H1 (cell line): ENCODE measurements around the gene INPP4B. TPM values are rescaled to one million over a fixed set of nuclear protein-coding genes. Genes with fewer than 3 reads are reported as not detected.

Experiments
- CTCF ChIA-PET: fragments of 300-600 bp; sonication (Branson Sonifier 250); formaldehyde crosslinking; loops from one replicate; lab custom pipeline; 2021; ENCODE audit not compliant: partially characterized antibody; lab: Charles Lee
- POLR2A ChIA-PET: fragments of 300-600 bp; sonication (Branson Sonifier 250); formaldehyde crosslinking; loops from one replicate; lab custom pipeline; 2021; ENCODE audit warnings: inconsistent platforms; ENCODE audit not compliant: partially characterized antibody; lab: Charles Lee
- DNase-seq, 2 experiments: peaks; one replicate each; pipeline versions ENCODE4 v3.0.0 to v3.0.0-alpha.2; 2010 to 2022; ENCODE audit warnings: low spot score in 2 of 2, low read depth in 1 of 2, mixed read lengths in 1 of 2
- FAIRE-seq: peaks from 2 replicates; lab custom pipeline; 2011; peaks lifted over from hg19 to GRCh38; lab: Jason Lieb, UNC
- H2AFZ ChIP-seq: 2 replicates; pipeline ENCODE4 v1.8.1; 2012; ENCODE audit warnings: low read length, inconsistent platforms
- H2AK5ac ChIP-seq: 2 replicates; pipeline ENCODE4 v1.6.1; 2013; ENCODE audit warnings: low read depth, low read length
- H2BK120ac ChIP-seq: replicated peaks from 2 replicates; pipeline ENCODE3; 2013; ENCODE audit warnings: low read depth, low read length, inconsistent platforms
- H2BK12ac ChIP-seq: 2 replicates; pipeline ENCODE4 v1.6.1; 2013; ENCODE audit warnings: low read depth, low read length
- H2BK15ac ChIP-seq: 2 replicates; pipeline ENCODE4 v1.6.1; 2013; ENCODE audit warnings: low read length
- H2BK20ac ChIP-seq: 2 replicates; pipeline ENCODE4 v1.6.1; 2013; ENCODE audit warnings: low read length
- H2BK5ac ChIP-seq: 2 replicates; pipeline ENCODE4 v1.6.1; 2013; ENCODE audit warnings: low read depth, low read length
- H3K14ac ChIP-seq: 2 replicates; pipeline ENCODE4 v1.6.1; 2013; ENCODE audit warnings: inconsistent platforms; ENCODE audit not compliant: insufficient read length
- H3K18ac ChIP-seq: 2 replicates; pipeline ENCODE4 v1.6.1; 2013; ENCODE audit warnings: low read length; ENCODE audit errors: extremely low read depth
- H3K23ac ChIP-seq: 2 replicates; pipeline ENCODE4 v1.6.1; 2013; ENCODE audit warnings: inconsistent platforms; ENCODE audit not compliant: insufficient read length
- H3K23me2 ChIP-seq: 2 replicates; pipeline ENCODE4 v1.6.1; 2013; ENCODE audit warnings: low read depth, low read length
- H3K27ac ChIP-seq: 2 replicates; pipeline ENCODE4 v1.6.1; 2011; ENCODE audit warnings: low read depth, low read length, inconsistent platforms
- H3K27me3 ChIP-seq, 4 experiments: replicated peaks in 1 of 4; 1 replicate in 1 of 4; 2 replicates in 3 of 4; pipeline versions ENCODE4 v1.6.1 to v1.8.1; 2011 to 2013; ENCODE audit warnings: low read length in 3 of 4, mild to moderate bottlenecking in 3 of 4, inconsistent platforms in 2 of 4, mixed read lengths in 2 of 4, moderate library complexity in 1 of 4; ENCODE audit not compliant: control insufficient read depth in 3 of 4, insufficient read depth in 3 of 4; ENCODE audit errors: extremely low read depth in 1 of 4
- H3K36me3 ChIP-seq, 4 experiments: 2 replicates each; pipeline versions ENCODE4 v1.6.1 to v1.8.1; 2011 to 2013; ENCODE audit warnings: mild to moderate bottlenecking in 4 of 4, low read length in 3 of 4, moderate library complexity in 2 of 4, control low read depth in 1 of 4, inconsistent platforms in 1 of 4; ENCODE audit not compliant: insufficient read depth in 4 of 4, control insufficient read depth in 2 of 4
- H3K4ac ChIP-seq: replicated peaks from 2 replicates; pipeline ENCODE3; 2013; ENCODE audit warnings: low read length, low read depth, mixed read lengths, inconsistent platforms; ENCODE audit not compliant: insufficient read length
- H3K4me1 ChIP-seq, 4 experiments: replicated peaks in 1 of 4; 1 replicate in 1 of 4; 2 replicates in 3 of 4; pipeline versions ENCODE4 v1.6.1 to v1.8.1; 2011 to 2013; ENCODE audit warnings: low read length in 3 of 4, inconsistent platforms in 2 of 4, mixed read lengths in 1 of 4; ENCODE audit not compliant: insufficient read depth in 4 of 4, control insufficient read depth in 3 of 4
- H3K4me2 ChIP-seq, 2 experiments: 2 replicates each; pipeline versions ENCODE4 v1.6.1 to v1.8.1; 2011 to 2013; ENCODE audit warnings: low read depth in 2 of 2, low read length in 2 of 2, control low read depth in 1 of 2, inconsistent platforms in 1 of 2, mild to moderate bottlenecking in 1 of 2; ENCODE audit not compliant: insufficient read depth in 1 of 2
- H3K4me3 ChIP-seq, 4 experiments: fragments of 200-600, 300-600 bp in 1 of 4; sonication (generic), shearing (Covaris generic), sonication (Bioruptor Twin) in 1 of 4; 2 replicates each; pipeline versions ENCODE4 v1.5.1 to v1.8.1; 2011 to 2016; ENCODE audit warnings: low read length in 4 of 4, low read depth in 3 of 4, control low read depth in 2 of 4, inconsistent platforms in 2 of 4, mild to moderate bottlenecking in 2 of 4, mixed read lengths in 1 of 4, moderate library complexity in 1 of 4; ENCODE audit not compliant: insufficient read depth in 2 of 4; ENCODE audit errors: extremely low read depth in 1 of 4
- H3K56ac ChIP-seq: replicated peaks from 2 replicates; pipeline ENCODE3; 2013; ENCODE audit warnings: low read depth, mild to moderate bottlenecking, mixed read lengths, low read length, inconsistent platforms; ENCODE audit not compliant: insufficient read length
- H3K79me1 ChIP-seq: 2 replicates; pipeline ENCODE4 v1.6.1; 2013; ENCODE audit warnings: low read depth, low read length, control low read depth
- H3K79me2 ChIP-seq, 2 experiments: 2 replicates each; pipeline versions ENCODE4 v1.6.1 to v1.8.1; 2012 to 2013; ENCODE audit warnings: low read length in 2 of 2, mild to moderate bottlenecking in 2 of 2, inconsistent platforms in 1 of 2; ENCODE audit not compliant: insufficient read depth in 2 of 2, control insufficient read depth in 1 of 2
- H3K9ac ChIP-seq, 4 experiments: replicated peaks in 1 of 4; 1 replicate in 1 of 4; 2 replicates in 3 of 4; pipeline versions ENCODE4 v1.6.1 to v1.8.1; 2011 to 2013; ENCODE audit warnings: low read depth in 3 of 4, low read length in 3 of 4, control low read depth in 2 of 4, mild to moderate bottlenecking in 2 of 4, moderate library complexity in 2 of 4, inconsistent platforms in 1 of 4; ENCODE audit errors: extremely low read depth in 1 of 4
- H3K9me3 ChIP-seq, 2 experiments: 2 replicates each; pipeline versions ENCODE4 v1.6.1 to v1.8.1; 2012 to 2013; ENCODE audit warnings: mild to moderate bottlenecking in 2 of 2, moderate library complexity in 2 of 2, control low read depth in 1 of 2, inconsistent platforms in 1 of 2, low read depth in 1 of 2, low read length in 1 of 2, mixed read lengths in 1 of 2; ENCODE audit not compliant: insufficient read depth in 2 of 2
- H4K20me1 ChIP-seq, 2 experiments: replicated peaks in 1 of 2; 2 replicates each; pipeline versions ENCODE3 to v1.8.1; 2011 to 2013; ENCODE audit warnings: inconsistent platforms in 2 of 2, low read length in 2 of 2, mild to moderate bottlenecking in 1 of 2; ENCODE audit not compliant: insufficient read depth in 2 of 2, control insufficient read depth in 1 of 2
- H4K5ac ChIP-seq: 2 replicates; pipeline ENCODE4 v1.6.1; 2013; ENCODE audit warnings: low read length, low read depth, mixed read lengths, inconsistent platforms; ENCODE audit not compliant: insufficient read length
- H4K8ac ChIP-seq: 2 replicates; pipeline ENCODE4 v1.8.0; 2013; ENCODE audit warnings: mild to moderate bottlenecking, moderate library complexity, low read length, inconsistent platforms; ENCODE audit not compliant: insufficient read depth; ENCODE audit errors: extremely low read depth
- H4K91ac ChIP-seq: replicated peaks from 2 replicates; pipeline ENCODE3; 2013; ENCODE audit warnings: low read length, mixed read lengths, inconsistent platforms; ENCODE audit not compliant: insufficient read length
- CBX5 ChIP-seq: fragments of 300-800, 300-1000 bp; sonication (generic); IDR thresholded peaks from 2 replicates; pipeline ENCODE4 v1.7.1; 2016; ENCODE audit warnings: antibody characterized with exemption, low read length, low read depth
- CTCF ChIP-seq, 3 experiments: IDR thresholded peaks; 1 replicate in 2 of 3; 2 replicates in 1 of 3; pipeline versions ENCODE4 v1.5.1 to v1.6.1; 2011; ENCODE audit warnings: low read length in 3 of 3, mild to moderate bottlenecking in 3 of 3, inconsistent platforms in 2 of 3, low read depth in 1 of 3, moderate library complexity in 1 of 3; ENCODE audit not compliant: insufficient read depth in 1 of 3; ENCODE audit errors: control extremely low read depth in 1 of 3
- GABPA ChIP-seq: IDR thresholded peaks from 2 replicates; pipeline ENCODE4 v1.6.1; 2011; ENCODE audit warnings: mild to moderate bottlenecking, low read length, moderate library complexity, borderline replicate concordance; ENCODE audit not compliant: insufficient read depth
- JUN ChIP-seq: IDR thresholded peaks from 2 replicates; pipeline ENCODE4 v1.6.1; 2011; ENCODE audit warnings: low read depth, mild to moderate bottlenecking, improper control_type of control experiment, low read length
- RAD21 ChIP-seq, 2 experiments: IDR thresholded peaks in 1 of 2; conservative IDR thresholded peaks in 1 of 2; 2 replicates each; pipeline ENCODE4 v1.6.1; 2011; ENCODE audit warnings: low read depth in 2 of 2, low read length in 2 of 2, improper control_type of control experiment in 1 of 2, inconsistent platforms in 1 of 2, mild to moderate bottlenecking in 1 of 2, moderate library complexity in 1 of 2
- SAP30 ChIP-seq: fragments of 300-600 bp; sonication (generic); IDR thresholded peaks from 2 replicates; pipeline ENCODE4 v1.7.1; 2012; ENCODE audit warnings: low read length, moderate library complexity, mild to moderate bottlenecking, inconsistent platforms; ENCODE audit not compliant: insufficient read depth, insufficient replicate concordance
- SUZ12 ChIP-seq: fragments of 200-600 bp; sonication (generic); IDR thresholded peaks from 2 replicates; pipeline ENCODE4 v1.6.1; 2012; ENCODE audit warnings: mild to moderate bottlenecking, inconsistent platforms, low read length, moderate library complexity, mixed read lengths
- WGBS, 2 experiments: shearing (Covaris generic) in 1 of 2; methylation state at CpG; one replicate each; pipeline versions ENCODE4 v1.1.6 to v1.1.7; 2013 to 2015; ENCODE audit warnings: low lambda C conversion rate in 2 of 2, mixed read lengths in 2 of 2, inconsistent platforms in 1 of 2, low coverage in 1 of 2, missing lambda C conversion rate in 1 of 2; ENCODE audit not compliant: insufficient replicate concordance in 2 of 2, insufficient coverage in 1 of 2, insufficient read length in 1 of 2; ENCODE audit errors: extremely low coverage in 1 of 2, missing lambda C conversion rate in 1 of 2; 5-methylcytosine and 5-hydroxymethylcytosine counted together
- polyA plus RNA-seq, 7 experiments: library from polyadenylated mRNA; depleted of rRNA in 3 of 7; stranded (reverse) in 5 of 7; unstranded in 2 of 7; fragments of >200 nt in 5 of 7; fragments of 200-250 nt in 2 of 7; gene quantifications; 1 replicate in 5 of 7; 2 replicates in 1 of 7; 4 replicates in 1 of 7; pipeline versions ENCODE4 v1.2.1 to v1.2.3, GENCODE V29; 2011 to 2013; ENCODE audit warnings: missing spikeins in 2 of 7, mixed read lengths in 2 of 7
- total RNA-seq: library from RNA; stranded (reverse); fragmentation: NEBNext Ultra II Directional; extraction: Animal tissue kit (Norgen Biotek cat#: 25700); gene quantifications from 2 replicates; pipeline ENCODE4 v1.2.1, GENCODE V29; 2021

The INPP4B gene
- total and polyA plus RNA-seq, 2 of the 8 experiments (the other 6 are each of a cell fraction or from before 2014, with no cell fraction given): 0.11 to 0.54 TPM

GRCh38 chr4:142741995-142742394 lies 104.1 kb downstream of the INPP4B start:
- Histone ChIP-seq H3K27ac (no peak overlapping the region), H3K23ac (no peak overlapping the region), H3K56ac (no peak overlapping the region), H3K79me2 (no peaks in the 10 kb centered on the region), H3K18ac (no peak overlapping the region), H4K8ac (no peak overlapping the region), H2BK120ac (no peak overlapping the region), H2BK20ac (no peak overlapping the region), H3K9ac (no peak overlapping the region), H2BK12ac (no peak overlapping the region), H3K4me3 (no peak overlapping the region), H2BK5ac (no peak overlapping the region), H2BK15ac (no peak overlapping the region), H3K9me3 (no peaks in the 10 kb centered on the region), H3K23me2 (no peaks in the 10 kb centered on the region), H2AK5ac (no peak overlapping the region), H3K4me1 (no peaks in the 10 kb centered on the region), H3K79me1 (no peaks in the 10 kb centered on the region), H3K4me2 (no peak overlapping the region), H4K5ac (no peak overlapping the region), H3K27me3 (no peaks in the 10 kb centered on the region), H2AFZ (no peak overlapping the region), H4K91ac (no peak overlapping the region), H4K20me1 (no peaks in the 10 kb centered on the region), H3K14ac (no peak overlapping the region), H3K4ac (no peak overlapping the region), H3K36me3 (no peaks in the 10 kb centered on the region)
- FAIRE-seq (no peak), DNase-seq (no peak)
- POLR2A ChIA-PET: no interaction called here
- peak in 1 of 3 experiments; percentile 31; a peak in 1 of 4 replicates for TF ChIP-seq CTCF (IDR thresholded peaks at IDR 0.05; ENCODE audit: control extremely low read depth in 1 of 3, insufficient read depth in 1 of 3, low read depth in 1 of 3, low read length in 3 of 3)
- no peak for TF ChIP-seq JUN
- TF ChIP-seq SUZ12: no peak
- TF ChIP-seq CBX5: no peak
- TF ChIP-seq RAD21 (IDR thresholded peaks at IDR 0.05 in 1 of 2, conservative IDR thresholded peaks at IDR 0.05 in 1 of 2; ENCODE audit: low read depth in 2 of 2, low read length in 2 of 2): 0 out of 4 replicates have a peak, but pooled peaks of 1 of the 2 experiments have one; percentile 12
- no peak for TF ChIP-seq GABPA
- TF ChIP-seq SAP30: no peak
- CTCF ChIA-PET: interaction anchor here (1.4 kb wide), 1 partner anchor 30 kb away, joined by 5 read pairs; no protein-coding TSS in a partner anchor
- WGBS, 2 experiments: 89% methylated on average over 1 of the region's 1 CpG; no CpG with 5 or more reads in 1 of the 2 experiments
